Tibial nerve (tissue), 4 donors: Measurements from ENCODE around the gene VPS13D. TPM values are rescaled to one million over a fixed set of nuclear protein-coding genes. Genes with fewer than 3 reads are reported as not detected.

Experiments
- DNase-seq, 2 donors: peaks; one replicate each; pipeline ENCODE4 v3.0.0-alpha.2; 2019; ENCODE audit warnings: low spot score in 2 of 2
- H3K27ac ChIP-seq, 4 donors: fragments of 200-600 bp; sonication (generic) in 3 of 4; one replicate each; pipeline ENCODE4 v1.5.1; 2017 to 2019; ENCODE audit warnings: mild to moderate bottlenecking in 1 of 4
- H3K27me3 ChIP-seq, 2 donors: fragments of 200-600 bp; sonication (generic) in 1 of 2; one replicate each; pipeline versions ENCODE4 v1.5.1 to v1.6.0; 2017 to 2019
- H3K36me3 ChIP-seq, 3 donors: fragments of 200-600 bp; sonication (generic); one replicate each; pipeline ENCODE4 v1.5.1; 2018 to 2019
- H3K4me1 ChIP-seq, 4 donors: fragments of 200-600 bp; sonication (generic) in 3 of 4; one replicate each; pipeline ENCODE4 v1.5.1; 2017 to 2019
- H3K4me3 ChIP-seq, 4 donors: fragments of 200-600 bp; sonication (generic) in 3 of 4; one replicate each; pipeline ENCODE4 v1.5.1; 2017 to 2019; ENCODE audit warnings: mild to moderate bottlenecking in 1 of 4, moderate library complexity in 1 of 4
- H3K9me3 ChIP-seq, 4 donors: fragments of 200-600 bp; sonication (generic) in 3 of 4; one replicate each; pipeline ENCODE4 v1.5.1; 2017 to 2019
- CTCF ChIP-seq, 5 experiments: fragments of 200-600 bp in 3 of 5; fragments of 450-650 bp in 2 of 5; sonication (generic) in 3 of 5; IDR thresholded peaks; one replicate each; pipeline ENCODE4 v1.5.1; 2016 to 2019; ENCODE audit warnings: antibody characterized with exemption in 5 of 5, mild to moderate bottlenecking in 3 of 5, moderate library complexity in 2 of 5
- EP300 ChIP-seq, 2 donors: sonication (generic); formaldehyde crosslinking; IDR thresholded peaks; one replicate each; pipeline ENCODE4 v1.6.1; 2017; ENCODE audit warnings: antibody characterized with exemption in 2 of 2, mild to moderate bottlenecking in 1 of 2
- POLR2A ChIP-seq, 2 donors: fragments of 450-650 bp; IDR thresholded peaks; one replicate each; pipeline ENCODE4 v1.6.1; 2017; ENCODE audit warnings: antibody characterized with exemption in 2 of 2, mild to moderate bottlenecking in 2 of 2, moderate library complexity in 2 of 2
- WGBS, 2 donors: methylation state at CpG; one replicate each; pipeline ENCODE4 v1.1.5; 2018; 5-methylcytosine and 5-hydroxymethylcytosine counted together
- total RNA-seq, 4 donors: library from RNA; depleted of rRNA; stranded (reverse); fragments of >200 nt; gene quantifications; one replicate each; pipeline ENCODE4 v1.1.0, GENCODE V29; 2016

VPS13D gene
- total RNA-seq, 4 donors from 2014 or later = 99.2 to 132 (median 110) TPM

- DNase-seq = no peak
- no peaks in the 10 kb centered on the region for H3K9me3 ChIP-seq
- TF ChIP-seq POLR2A (IDR thresholded peaks at IDR 0.05) (no peak), CTCF (IDR thresholded peaks at IDR 0.05) (no peak), EP300 (IDR thresholded peaks at IDR 0.05) (no peak)
- no peak overlapping the region for H3K27ac ChIP-seq
- H3K4me3 ChIP-seq = no peak overlapping the region
- no peaks in the 10 kb centered on the region for H3K4me1 ChIP-seq
- no peaks in the 10 kb centered on the region for H3K27me3 ChIP-seq
- H3K36me3 ChIP-seq = peaks cover 0 to 79% (median 9%) of the 10 kb centered on the region in 3 donors
- 87 to 91% methylated on average over 3 of the region's 3 CpGs for WGBS, 2 donors
Observed at GRCh38 chr1:12296016-12296415, 66.2 kb downstream of the VPS13D start.

- H3K27ac ChIP-seq = no peak overlapping the region
- no peaks in the 10 kb centered on the region for H3K9me3 ChIP-seq
- peaks cover 0 to 80% (median 9%) of the 10 kb centered on the region in 3 donors for H3K36me3 ChIP-seq
- no peak overlapping the region for H3K4me3 ChIP-seq
- 50 to 53% methylated on average over 1 of the region's 1 CpG for WGBS, 2 donors
- no peak for DNase-seq
- H3K27me3 ChIP-seq = no peaks in the 10 kb centered on the region
- TF ChIP-seq POLR2A (IDR thresholded peaks at IDR 0.05) (no peak), CTCF (IDR thresholded peaks at IDR 0.05) (no peak), EP300 (IDR thresholded peaks at IDR 0.05) (no peak)
- H3K4me1 ChIP-seq = no peaks in the 10 kb centered on the region
Observed at GRCh38 chr1:12296623-12297022, 66.8 kb downstream of the VPS13D start.

DNA sequence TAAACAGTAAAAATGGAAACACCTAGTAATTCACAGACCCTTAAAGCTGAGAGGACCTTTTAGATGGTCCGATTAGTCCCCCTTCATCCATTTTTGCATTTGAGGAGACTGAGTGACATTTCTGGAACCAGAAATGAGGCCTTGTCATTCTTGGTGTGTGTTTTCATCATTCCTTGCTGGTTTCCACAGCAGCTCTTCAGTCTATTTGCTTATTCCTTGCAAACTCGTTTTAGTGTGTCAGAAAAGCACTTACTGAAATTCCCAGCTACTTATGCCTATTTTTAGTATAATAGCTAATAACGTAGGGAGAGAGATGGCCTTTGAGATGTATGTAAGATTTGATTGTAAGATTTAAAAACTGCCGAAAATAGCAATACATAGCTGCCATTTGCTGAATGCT lies 70.9 kb downstream of the VPS13D start:
- DNase-seq = no peak
- peaks cover 0 to 76% (median 0%) of the 10 kb centered on the region in 3 donors for H3K36me3 ChIP-seq
- no peaks in the 10 kb centered on the region for H3K9me3 ChIP-seq
- H3K4me1 ChIP-seq = no peaks in the 10 kb centered on the region
- H3K27ac ChIP-seq = no peak overlapping the region
- H3K27me3 ChIP-seq = no peaks in the 10 kb centered on the region
- 83 to 84% methylated on average over 4 of the region's 4 CpGs for WGBS, 2 donors
- no peak for TF ChIP-seq CTCF (IDR thresholded peaks at IDR 0.05)
- TF ChIP-seq POLR2A (IDR thresholded peaks at IDR 0.05) = no peak
- TF ChIP-seq EP300 (IDR thresholded peaks at IDR 0.05) = no peak
- H3K4me3 ChIP-seq = no peak overlapping the region

DNA sequence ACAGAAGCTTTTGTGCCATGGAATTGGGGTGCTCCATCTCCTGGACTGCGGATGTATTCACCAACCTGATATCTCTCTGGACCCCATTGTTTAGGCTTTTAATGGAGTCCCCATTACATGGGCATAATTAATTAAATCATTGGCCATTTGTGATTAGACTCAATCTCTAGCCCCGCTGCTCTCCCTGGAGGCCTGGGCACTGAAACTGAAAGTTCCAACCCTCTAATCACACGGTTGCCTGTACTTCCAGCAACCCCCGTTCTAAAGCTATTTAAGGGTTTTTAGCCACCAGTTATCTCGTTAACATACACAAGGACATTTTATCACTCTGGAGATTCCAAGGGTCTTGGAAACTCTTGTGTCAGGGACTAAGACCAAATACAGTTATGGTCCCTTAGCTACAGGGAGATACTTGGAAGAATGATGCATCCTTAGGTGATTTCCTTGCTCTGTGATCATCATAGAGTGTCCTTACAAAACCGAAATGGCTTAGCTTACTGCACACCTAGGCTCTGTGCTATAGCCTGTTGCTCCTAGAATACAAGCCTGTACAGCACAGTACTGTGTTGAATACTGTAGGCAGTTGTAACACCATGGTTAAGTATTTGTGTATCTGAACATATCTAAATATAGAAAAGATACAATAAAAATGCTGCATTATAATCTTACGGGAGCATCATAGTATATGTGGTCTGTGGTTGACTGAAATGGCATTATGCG lies 71.8 kb downstream of the VPS13D start:
- peaks cover 0 to 79% (median 0%) of the 10 kb centered on the region in 3 donors for H3K36me3 ChIP-seq
- no peaks in the 10 kb centered on the region for H3K9me3 ChIP-seq
- WGBS, 2 donors = 83 to 89% methylated on average over 8 of the region's 8 CpGs
- H3K27me3 ChIP-seq = no peaks in the 10 kb centered on the region
- no peak for DNase-seq
- H3K4me3 ChIP-seq = no peak overlapping the region
- H3K4me1 ChIP-seq = no peaks in the 10 kb centered on the region
- TF ChIP-seq EP300 (IDR thresholded peaks at IDR 0.05) (no peak), POLR2A (IDR thresholded peaks at IDR 0.05) (no peak)
- no peak overlapping the region for H3K27ac ChIP-seq

DNA sequence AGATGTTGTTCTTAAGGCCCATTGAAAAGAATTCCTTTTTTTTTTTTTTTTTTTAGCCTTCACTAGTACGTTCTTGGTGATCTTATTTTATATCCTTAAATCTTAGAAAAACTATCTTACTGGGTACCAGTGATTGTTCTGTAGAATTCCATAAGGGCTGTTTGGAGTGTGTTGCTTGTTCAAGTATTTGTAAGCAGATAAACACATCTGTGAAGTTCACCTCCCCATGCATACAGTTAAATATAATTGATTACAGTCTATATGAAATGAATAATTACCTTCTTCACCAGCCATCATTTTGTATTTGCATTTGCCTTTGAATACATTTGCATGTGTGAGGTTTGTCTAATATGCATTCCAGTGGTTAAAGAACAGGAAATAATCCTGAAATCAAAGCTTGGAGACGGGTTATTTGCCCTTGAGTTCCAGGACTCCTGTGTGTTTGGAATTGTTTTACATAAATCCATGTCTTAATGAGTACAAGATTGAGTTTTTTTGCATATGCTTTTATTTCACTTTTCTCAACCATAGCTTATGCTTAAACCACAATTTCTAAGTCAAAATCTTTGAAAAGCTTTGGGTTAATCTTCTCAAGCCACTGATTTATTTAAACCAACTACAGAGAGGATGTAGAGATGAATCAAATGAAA lies 73.1 kb downstream of the VPS13D start:
- Histone ChIP-seq H3K9me3 (no peaks in the 10 kb centered on the region), H3K27me3 (no peaks in the 10 kb centered on the region), H3K4me3 (no peak overlapping the region), H3K27ac (no peak overlapping the region), H3K36me3 (peaks cover 0 to 83% (median 0%) of the 10 kb centered on the region in 3 donors), H3K4me1 (no peaks in the 10 kb centered on the region)
- DNase-seq = no peak
- WGBS, 2 donors = 72 to 75% methylated on average over 2 of the region's 2 CpGs
- no peak for TF ChIP-seq EP300 (IDR thresholded peaks at IDR 0.05)

DNA sequence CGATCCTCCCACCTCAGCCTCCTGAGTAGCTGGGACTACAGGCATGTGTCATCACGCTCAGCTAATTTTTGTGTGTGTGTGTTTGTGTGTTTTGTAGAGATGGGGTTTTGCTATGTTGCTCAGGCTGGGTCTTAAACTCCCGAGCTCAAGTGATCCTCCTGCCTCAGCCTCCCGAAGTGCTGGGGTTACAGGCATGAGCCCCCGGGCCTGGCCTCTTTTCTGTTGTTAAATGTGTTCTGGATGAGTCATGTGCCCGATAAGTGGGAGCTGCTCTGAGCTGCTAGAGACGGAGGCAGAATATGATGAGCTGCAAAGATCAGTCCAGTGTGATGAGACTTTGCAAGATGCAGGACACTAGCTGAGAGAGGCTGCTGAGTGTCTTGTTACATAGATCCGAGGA lies 75.5 kb downstream of the VPS13D start:
- no peaks in the 10 kb centered on the region for H3K27me3 ChIP-seq
- no peaks in the 10 kb centered on the region for H3K9me3 ChIP-seq
- peaks cover 0 to 12% (median 0%) of the 10 kb centered on the region in 4 donors for H3K4me1 ChIP-seq
- DNase-seq = no peak
- WGBS, 2 donors = 94% methylated on average over 8 of the region's 8 CpGs
- no peak overlapping the region for H3K4me3 ChIP-seq
- H3K27ac ChIP-seq = no peak overlapping the region
- TF ChIP-seq POLR2A (IDR thresholded peaks at IDR 0.05) (no peak), EP300 (IDR thresholded peaks at IDR 0.05) (no peak), CTCF (IDR thresholded peaks at IDR 0.05) (no peak)
- peaks cover 0 to 89% (median 8%) of the 10 kb centered on the region in 3 donors for H3K36me3 ChIP-seq
